IMR-90 (cell line): ENCODE measurements around the gene LPCAT4. TPM values are rescaled to one million over a fixed set of nuclear protein-coding genes. Genes with fewer than 3 reads are reported as not detected.
A peak's percentile ranks its signal among the peaks of the same experiment; 100 is the strongest.

Experiments
- ATAC-seq: fragments of 200-7000 bp; cut with Tn5 transposase; 2 replicates; pipeline ENCODE4 v1.9.1; 2020; ENCODE audit warnings: low read depth, mild to moderate bottlenecking, moderate library complexity
- BruUV-seq: library from RNA; stranded (reverse); fragments of 400-500 nt; replicated peaks from 2 replicates; lab custom pipeline; 2021; lab: Mats Ljungman, UMichigan
- CTCF ChIA-PET: fragments of 300-600 bp; formaldehyde crosslinking; extraction: SDS; loops from one replicate; lab custom pipeline; 2021; ENCODE audit warnings: antibody characterized with exemption; lab: Yijun Ruan, JAX
- POLR2A ChIA-PET: fragments of 300-600 bp; sonication (Branson Sonifier 250); formaldehyde crosslinking; loops from one replicate; lab custom pipeline; 2022; ENCODE audit warnings: antibody characterized with exemption; ENCODE audit not compliant: unreplicated experiment; lab: Charles Lee
- DNase-seq: peaks from one replicate; pipeline ENCODE4 v3.0.0; 2013
- H2AFZ ChIP-seq: replicated peaks from 2 replicates; pipeline ENCODE3; 2013; ENCODE audit warnings: low read length, mild to moderate bottlenecking; ENCODE audit not compliant: poor library complexity
- H2AK5ac ChIP-seq: 2 replicates; pipeline ENCODE4 v1.6.1; 2013; ENCODE audit warnings: low read depth, low read length, inconsistent platforms
- H2AK9ac ChIP-seq: replicated peaks from 2 replicates; pipeline ENCODE3; 2013; ENCODE audit warnings: mild to moderate bottlenecking, low read depth, low read length, moderate library complexity; ENCODE audit not compliant: poor library complexity
- H2BK120ac ChIP-seq: 2 replicates; pipeline ENCODE4 v1.6.1; 2013; ENCODE audit warnings: low read depth, low read length, inconsistent platforms
- H2BK15ac ChIP-seq: 3 replicates; pipeline ENCODE4 v1.6.1; 2013; ENCODE audit warnings: low read depth, low read length, inconsistent platforms
- H2BK20ac ChIP-seq: 2 replicates; pipeline ENCODE4 v1.6.1; 2013; ENCODE audit warnings: low read depth, mild to moderate bottlenecking, inconsistent platforms, low read length, moderate library complexity
- H2BK5ac ChIP-seq: 2 replicates; pipeline ENCODE4 v1.6.1; 2013; ENCODE audit warnings: mild to moderate bottlenecking, low read depth, low read length, inconsistent platforms; ENCODE audit not compliant: poor library complexity, severe bottlenecking
- H3K14ac ChIP-seq: replicated peaks from 2 replicates; pipeline ENCODE4 v1.6.1; 2013; ENCODE audit warnings: low read depth, low read length, inconsistent platforms
- H3K18ac ChIP-seq: 2 replicates; pipeline ENCODE4 v1.6.1; 2013; ENCODE audit warnings: low read depth, low read length, control low read depth
- H3K23ac ChIP-seq: 2 replicates; pipeline ENCODE4 v1.6.1; 2013; ENCODE audit warnings: low read depth, low read length, inconsistent platforms
- H3K27ac ChIP-seq: 2 replicates; pipeline ENCODE4 v1.5.1; 2013; ENCODE audit warnings: mild to moderate bottlenecking, control low read depth, low read length; ENCODE audit not compliant: insufficient read depth
- H3K27me3 ChIP-seq: 2 replicates; pipeline ENCODE4 v1.6.1; 2013; ENCODE audit warnings: low read length; ENCODE audit not compliant: control insufficient read depth, insufficient read depth
- H3K36me3 ChIP-seq: 2 replicates; pipeline ENCODE4 v1.6.1; 2013; ENCODE audit warnings: low read length, mixed read lengths; ENCODE audit not compliant: control insufficient read depth, insufficient read depth
- H3K4ac ChIP-seq: 2 replicates; pipeline ENCODE4 v1.6.1; 2013; ENCODE audit warnings: low read depth, low read length, inconsistent platforms
- H3K4me1 ChIP-seq: 2 replicates; pipeline ENCODE4 v1.6.1; 2013; ENCODE audit warnings: low read length, mixed read lengths; ENCODE audit not compliant: control insufficient read depth, insufficient read depth
- H3K4me2 ChIP-seq: 2 replicates; pipeline ENCODE4 v1.6.1; 2013; ENCODE audit warnings: low read depth, mild to moderate bottlenecking, control low read depth, low read length, moderate library complexity
- H3K4me3 ChIP-seq: 2 replicates; pipeline ENCODE4 v1.5.1; 2013; ENCODE audit warnings: low read depth, mild to moderate bottlenecking, control low read depth, low read length, moderate library complexity; ENCODE audit not compliant: insufficient read depth
- H3K56ac ChIP-seq: 2 replicates; pipeline ENCODE4 v1.6.1; 2013; ENCODE audit warnings: low read length, inconsistent platforms; ENCODE audit not compliant: insufficient read depth; ENCODE audit errors: extremely low read depth
- H3K79me1 ChIP-seq, 2 experiments: 2 replicates each; pipeline ENCODE4 v1.6.1; 2013; ENCODE audit warnings: low read length in 2 of 2, inconsistent platforms in 1 of 2, low read depth in 1 of 2
- H3K9ac ChIP-seq: 2 replicates; pipeline ENCODE4 v1.6.1; 2013; ENCODE audit warnings: low read depth, low read length, control low read depth
- H3K9me1 ChIP-seq: 2 replicates; pipeline ENCODE4 v1.6.1; 2013; ENCODE audit warnings: low read length, inconsistent platforms; ENCODE audit not compliant: insufficient read depth
- H3K9me3 ChIP-seq: 2 replicates; pipeline ENCODE4 v1.6.1; 2013; ENCODE audit warnings: low read length; ENCODE audit not compliant: control insufficient read depth, insufficient read depth
- H4K20me1 ChIP-seq: 2 replicates; pipeline ENCODE4 v1.6.1; 2013; ENCODE audit warnings: low read length, inconsistent platforms; ENCODE audit not compliant: insufficient read depth
- H4K5ac ChIP-seq: 2 replicates; pipeline ENCODE4 v1.6.1; 2013; ENCODE audit warnings: mild to moderate bottlenecking, low read depth, low read length, control low read depth
- H4K8ac ChIP-seq, 2 experiments: 2 replicates each; pipeline ENCODE4 v1.6.1; 2013; ENCODE audit warnings: low read depth in 2 of 2, low read length in 2 of 2, control low read depth in 1 of 2, inconsistent platforms in 1 of 2
- H4K91ac ChIP-seq: 2 replicates; pipeline ENCODE4 v1.6.1; 2013; ENCODE audit warnings: low read depth, low read length, inconsistent platforms; ENCODE audit not compliant: insufficient read depth
- CHD1 ChIP-seq: IDR thresholded peaks from 2 replicates; pipeline ENCODE4 v1.6.1; 2012; ENCODE audit warnings: low read depth, low read length, improper control_type of control experiment
- CTCF ChIP-seq: conservative IDR thresholded peaks from 2 replicates; pipeline ENCODE4 v1.5.1; 2012; ENCODE audit warnings: mild to moderate bottlenecking, low read depth, low read length, improper control_type of control experiment
- ELK1 ChIP-seq: fragments of 150-350 bp; IDR thresholded peaks from 2 replicates; pipeline ENCODE4 v1.6.1; 2016; ENCODE audit warnings: low read depth, mild to moderate bottlenecking, low read length, moderate library complexity, borderline replicate concordance
- MAFK ChIP-seq: IDR thresholded peaks from 2 replicates; pipeline ENCODE4 v1.6.1; 2012; ENCODE audit warnings: low read depth, low read length, improper control_type of control experiment
- MXI1 ChIP-seq: IDR thresholded peaks from 2 replicates; pipeline ENCODE4 v1.6.1; 2012; ENCODE audit warnings: low read depth, mild to moderate bottlenecking, low read length, moderate library complexity, borderline replicate concordance
- POLR2A ChIP-seq: IDR thresholded peaks from 2 replicates; pipeline ENCODE4 v1.6.1; 2012; ENCODE audit warnings: mild to moderate bottlenecking, low read depth, low read length
- RCOR1 ChIP-seq: IDR thresholded peaks from 2 replicates; pipeline ENCODE4 v1.6.1; 2012; ENCODE audit warnings: mild to moderate bottlenecking, low read length, improper control_type of control experiment; ENCODE audit not compliant: insufficient replicate concordance
- SMC3 ChIP-seq: fragments of 150-350 bp; IDR thresholded peaks from 2 replicates; pipeline ENCODE4 v1.6.1; 2016; ENCODE audit warnings: low read depth, mild to moderate bottlenecking, antibody characterized with exemption, low read length, moderate library complexity
- whole genome bisulfite sequencing, 2 experiments: methylation state at CpG; one replicate each; pipeline versions ENCODE4 v1.1.5 to v1.1.7; 2013; ENCODE audit warnings: missing lambda C conversion rate in 2 of 2; ENCODE audit not compliant: insufficient read length in 1 of 2; ENCODE audit errors: extremely low coverage in 2 of 2; 5-methylcytosine and 5-hydroxymethylcytosine counted together
- dilution Hi-C: fragments of 300-500 bp; cut with HindIII; formaldehyde crosslinking; loops from one replicate; pipeline ENCODE4 v1.14.3; 2018; ENCODE audit warnings: low sequenced_read_pairs; ENCODE audit not compliant: unreplicated experiment
- in situ Hi-C: fragments of 300-500 bp; cut with MboI; formaldehyde crosslinking; loops from 3 replicates; pipeline ENCODE4 v1.14.3; 2019; ENCODE audit warnings: low sequenced_read_pairs, inconsistent platforms, mixed read lengths
- intact Hi-C: fragments of 100-400 bp; cut with micrococcal nuclease; formaldehyde crosslinking; loops from 2 replicates; pipeline ENCODE4 v1.10.0; 2022
- polyA plus RNA-seq, 3 experiments: library from polyadenylated mRNA; depleted of rRNA; stranded (reverse); fragments of >200 nt; gene quantifications; 2 replicates each; pipeline ENCODE4 v1.2.3, GENCODE V29; 2012; ENCODE audit warnings: low replicate concordance in 1 of 3
- total RNA-seq: library from RNA; depleted of rRNA; stranded (reverse); fragments of >200 nt; gene quantifications from 2 replicates; pipeline ENCODE4 v1.2.3, GENCODE V29; 2012

The LPCAT4 gene
- total and polyA plus RNA-seq, 2 of the 4 experiments (the other 2 are of a cell fraction): 3.8 to 44.4 TPM

- 64% methylated on average over 7 of the region's 16 CpGs; no CpG with 5 or more reads in 1 of the 2 experiments for WGBS, 2 experiments
- no TSS peak for BruUV-seq
Observed at GRCh38 chr15:34338347-34338746, 28.6 kb downstream of the LPCAT4 start.

More at GRCh38 chr15:34338347-34338746, 28.6 kb downstream of the LPCAT4 start:
- no peak overlapping the region for H3K9ac ChIP-seq
- peak overlapping the region; percentile 70 for H3K4me2 ChIP-seq
- no peak overlapping the region for H3K18ac ChIP-seq
- peak overlapping the region; percentile 28; the same call in 1 of the 2 replicates for H2AK5ac ChIP-seq
- ChIA-PET POLR2A (no interaction called here), CTCF (interaction anchor here (0.6 to 1.9 kb wide), 3 partner anchors 28 to 278 kb away, joined by 3 to 4 read pairs (median 3); no protein-coding TSS in a partner anchor)
- H3K4ac ChIP-seq: peak overlapping the region; percentile 7; the same call in 1 of the 2 replicates
- H2BK120ac ChIP-seq: no peak overlapping the region
- peaks cover 3% of the 10 kb centered on the region; the same call in 1 of the 2 replicates for H4K20me1 ChIP-seq
- no peak overlapping the region for H2BK15ac ChIP-seq
- peaks cover 6 to 36% of the 10 kb centered on the region in 2 experiments; a peak in 3 of 4 replicates for H3K79me1 ChIP-seq
- intact Hi-C loops (no loop called here), in situ Hi-C loops (no loop called here), dilution Hi-C loops (no loop called here)
- H4K8ac ChIP-seq: peak overlapping the region; percentile 76 to 83
- peak overlapping the region; percentile 19 for H2AFZ ChIP-seq
- H3K9me1 ChIP-seq: 0 out of 2 replicates have a peak, but pooled peaks cover 2% of the 10 kb centered on the region
- H2BK5ac ChIP-seq: peak overlapping the region; percentile 48
- no peak overlapping the region for H2BK20ac ChIP-seq
- no peak overlapping the region for H3K14ac ChIP-seq
- H2AK9ac ChIP-seq: peak overlapping the region; percentile 34
- peak overlapping the region; percentile 28; the same call in 1 of the 2 replicates for H3K4me3 ChIP-seq
- DNase-seq (no peak), ATAC-seq (no peak)
- H4K5ac ChIP-seq: no peak overlapping the region
- no peak overlapping the region for H3K56ac ChIP-seq
- peak overlapping the region; percentile 39 for H3K27ac ChIP-seq
- no peak overlapping the region for H3K23ac ChIP-seq
- peak overlapping the region; percentile 33; the same call in 1 of the 2 replicates for H4K91ac ChIP-seq
- TF ChIP-seq ELK1 (no peak), POLR2A (no peak), SMC3 (no peak), MAFK (no peak), MXI1 (no peak), CHD1 (no peak), RCOR1 (no peak), CTCF (no peak)
- H3K27me3 ChIP-seq: no peaks in the 10 kb centered on the region
- H3K36me3 ChIP-seq: peaks cover 7% of the 10 kb centered on the region
- no peaks in the 10 kb centered on the region for H3K9me3 ChIP-seq
- H3K4me1 ChIP-seq: peaks cover 10% of the 10 kb centered on the region
